Measurements from ENCODE around the gene CDRT15L2.
"Not testable (repeated sequence)": the region's sequence is repeated elsewhere in the genome, so short reads cannot be mapped to it uniquely, and the experiment has no call there.

CDRT15L2 gene

GRCh38 chr17:20583891-20584577, 4.5 kb downstream of the CDRT15L2 start:
- DNase-seq = not testable (repeated sequence)

- not testable (repeated sequence) for DNase-seq
Measured at GRCh38 chr17:20588744-20589453, 9.4 kb downstream of the CDRT15L2 start.

GRCh38 chr17:20589454-20589810, 9.9 kb downstream of the CDRT15L2 start:
- DNase-seq = not testable (repeated sequence)

GRCh38 chr17:20591040-20591439, 11.5 kb downstream of the CDRT15L2 start:
- not testable (repeated sequence) for DNase-seq

GRCh38 chr17:20605568-20605967, 26.0 kb downstream of the CDRT15L2 start:
- not testable (repeated sequence) for DNase-seq

- not testable (repeated sequence) for DNase-seq
Measured at GRCh38 chr17:20609490-20609889, 30.0 kb downstream of the CDRT15L2 start.

GRCh38 chr17:20611309-20611708, 31.8 kb downstream of the CDRT15L2 start:
- no peak for DNase-seq

- DNase-seq = no peak
Measured at GRCh38 chr17:20612635-20613034, 33.1 kb downstream of the CDRT15L2 start.

- no peak for DNase-seq
Measured at GRCh38 chr17:20613248-20613647, 33.7 kb downstream of the CDRT15L2 start.

- DNase-seq = no peak
Measured at GRCh38 chr17:20613905-20614304, 34.4 kb downstream of the CDRT15L2 start.

- DNase-seq = not testable (repeated sequence)
Measured at GRCh38 chr17:20615461-20615860, 35.9 kb downstream of the CDRT15L2 start.
